Pons (tissue), 1 donor: Measurements from ENCODE around the gene COG4.
A peak's percentile ranks its signal among the peaks of the same experiment; 100 is the strongest.
"Not testable (repeated sequence)": the region's sequence is repeated elsewhere in the genome, so short reads cannot be mapped to it uniquely, and the experiment has no call there.

ENCODE experiments used
- DNase-seq: peaks from one replicate; pipeline ENCODE4 v3.0.0-alpha.2; 2016; ENCODE audit warnings: low spot score

Gene COG4

GRCh38 chr16:70523076-70523742 is at the start of gene COG4:
Gene COG4, minus strand, starts transcription at chr16:70523554. Its CDS starts 11 bp downstream, at chr16:70523543.
- DNase-seq: peak; percentile 78

- DNase-seq: no peak
Observed at GRCh38 chr16:70572926-70573270, 49.5 kb upstream of the COG4 start.

GRCh38 chr16:70572050-70572925 is 48.9 kb upstream of the COG4 start:
- DNase-seq: no peak

- no peak for DNase-seq
Observed at GRCh38 chr16:70571623-70572022, 48.3 kb upstream of the COG4 start.

GRCh38 chr16:70570967-70571570 is 47.7 kb upstream of the COG4 start:
- DNase-seq: no peak

- no peak for DNase-seq
Observed at GRCh38 chr16:70569752-70570151, 46.4 kb upstream of the COG4 start.

- DNase-seq: no peak
Observed at GRCh38 chr16:70568601-70569237, 45.4 kb upstream of the COG4 start.

GRCh38 chr16:70565053-70565452 is 41.7 kb upstream of the COG4 start:
- DNase-seq: peak; percentile 18

- DNase-seq: no peak
Observed at GRCh38 chr16:70563636-70564035, 40.3 kb upstream of the COG4 start.

GRCh38 chr16:70561623-70562022 is 38.3 kb upstream of the COG4 start:
- DNase-seq: peak; percentile 29

GRCh38 chr16:70556063-70556462 is 32.7 kb upstream of the COG4 start:
- DNase-seq: no peak

GRCh38 chr16:70553645-70554044 is 30.3 kb upstream of the COG4 start:
- no peak for DNase-seq

GRCh38 chr16:70552675-70553074 is 29.3 kb upstream of the COG4 start:
- DNase-seq: no peak

GRCh38 chr16:70551788-70552187 is 28.4 kb upstream of the COG4 start:
- no peak for DNase-seq

- no peak for DNase-seq
Observed at GRCh38 chr16:70550082-70550481, 26.7 kb upstream of the COG4 start.

- no peak for DNase-seq
Observed at GRCh38 chr16:70548936-70549335, 25.6 kb upstream of the COG4 start.

GRCh38 chr16:70544548-70544947 is 21.2 kb upstream of the COG4 start:
- no peak for DNase-seq

GRCh38 chr16:70540994-70541393 is 17.6 kb upstream of the COG4 start:
- DNase-seq: no peak

- DNase-seq: no peak
Observed at GRCh38 chr16:70534971-70535370, 11.6 kb upstream of the COG4 start.

GRCh38 chr16:70529954-70530353 is 6.6 kb upstream of the COG4 start:
- not testable (repeated sequence) for DNase-seq

- peak; percentile 35 for DNase-seq
Observed at GRCh38 chr16:70529051-70529777, 5.9 kb upstream of the COG4 start.
